Measurements from ENCODE around the gene TAF7.
"Not testable (repeated sequence)": the region's sequence is repeated elsewhere in the genome, so short reads cannot be mapped to it uniquely, and the experiment has no call there.

Gene TAF7, protein sequence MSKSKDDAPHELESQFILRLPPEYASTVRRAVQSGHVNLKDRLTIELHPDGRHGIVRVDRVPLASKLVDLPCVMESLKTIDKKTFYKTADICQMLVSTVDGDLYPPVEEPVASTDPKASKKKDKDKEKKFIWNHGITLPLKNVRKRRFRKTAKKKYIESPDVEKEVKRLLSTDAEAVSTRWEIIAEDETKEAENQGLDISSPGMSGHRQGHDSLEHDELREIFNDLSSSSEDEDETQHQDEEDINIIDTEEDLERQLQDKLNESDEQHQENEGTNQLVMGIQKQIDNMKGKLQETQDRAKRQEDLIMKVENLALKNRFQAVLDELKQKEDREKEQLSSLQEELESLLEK

DNA sequence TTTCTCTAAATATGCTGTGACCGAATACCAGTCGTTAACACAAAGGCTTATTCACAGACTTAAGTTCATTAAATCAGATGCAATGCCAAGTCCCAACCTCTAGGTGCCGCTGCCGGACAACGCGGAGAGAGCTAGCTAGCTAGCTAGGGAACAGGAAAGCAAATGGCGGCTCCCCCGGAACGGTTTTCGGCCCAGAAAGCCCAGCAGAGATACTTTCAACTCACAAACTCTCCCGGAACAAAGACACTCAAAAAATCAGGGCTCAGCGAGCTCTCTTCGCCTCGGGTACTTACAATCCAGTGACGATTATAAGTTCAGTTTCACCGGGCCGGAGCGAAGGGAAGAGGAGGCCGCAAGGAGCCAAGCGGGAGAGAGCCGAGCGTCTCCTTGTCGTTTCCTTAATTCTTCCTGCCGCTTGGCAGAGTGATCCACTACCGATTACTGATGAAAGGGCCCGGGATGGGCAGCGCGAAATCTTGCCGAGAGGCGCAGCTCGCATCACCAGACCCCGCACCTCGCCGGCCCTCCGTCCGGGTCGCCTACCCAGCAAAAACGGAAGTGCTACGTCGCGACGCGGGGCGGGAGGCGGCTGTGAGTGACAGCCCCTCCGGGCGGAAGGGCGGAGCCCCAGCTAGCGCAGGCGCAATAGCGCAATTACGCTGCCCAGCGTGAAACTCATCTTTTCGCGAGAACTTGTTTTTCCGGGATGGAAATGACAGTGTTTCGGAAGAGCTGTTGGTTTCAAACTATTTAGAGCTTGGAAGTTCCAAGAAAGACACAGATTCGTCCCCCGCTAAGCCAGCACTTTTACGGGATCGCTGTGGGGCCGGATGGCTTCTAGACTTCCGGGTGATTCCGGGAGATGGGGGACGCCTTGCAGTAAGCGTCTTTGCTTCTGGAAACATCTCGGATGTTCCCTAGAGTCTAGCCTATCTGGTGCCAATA, at the start of gene TAF7:
TSS of gene TAF7 (minus strand) at position 560 of the 945 bp plus-strand sequence. CDS start 740 bp downstream, outside the sequence.
- DNase-seq, result peak; percentile 88

DNA sequence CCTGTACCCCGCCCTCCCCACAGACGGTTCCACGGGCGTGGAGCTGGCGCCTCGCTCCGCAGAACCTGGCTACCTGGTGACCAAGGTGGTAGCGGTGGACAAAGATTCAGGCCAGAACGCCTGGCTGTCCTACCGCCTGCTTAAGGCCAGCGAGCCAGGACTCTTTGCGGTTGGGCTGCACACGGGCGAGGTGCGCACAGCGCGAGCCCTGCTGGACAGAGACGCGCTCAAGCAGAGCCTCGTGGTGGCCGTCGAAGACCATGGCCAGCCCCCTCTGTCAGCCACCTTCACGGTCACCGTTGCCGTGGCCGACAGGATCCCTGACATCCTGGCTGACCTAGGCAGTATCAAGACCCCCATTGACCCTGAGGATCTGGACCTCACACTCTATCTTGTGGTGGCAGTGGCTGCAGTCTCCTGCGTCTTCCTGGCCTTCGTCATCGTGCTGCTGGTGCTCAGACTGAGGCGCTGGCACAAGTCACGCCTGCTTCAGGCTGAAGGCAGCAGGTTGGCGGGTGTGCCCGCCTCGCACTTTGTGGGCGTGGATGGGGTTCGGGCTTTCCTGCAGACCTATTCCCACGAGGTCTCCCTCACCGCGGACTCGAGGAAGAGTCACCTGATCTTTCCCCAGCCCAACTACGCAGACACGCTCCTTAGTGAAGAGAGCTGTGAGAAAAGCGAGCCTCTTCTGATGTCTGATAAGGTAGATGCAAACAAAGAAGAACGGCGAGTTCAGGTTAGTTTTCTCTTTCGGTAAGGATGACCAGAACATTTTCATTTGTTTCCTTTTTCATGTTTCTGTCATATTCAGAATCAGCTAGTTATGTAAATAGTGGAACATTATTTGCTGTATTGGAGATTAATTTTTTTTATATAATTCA, 45.7 kb upstream of the TAF7 start:
- DNase-seq, result no peak

DNA sequence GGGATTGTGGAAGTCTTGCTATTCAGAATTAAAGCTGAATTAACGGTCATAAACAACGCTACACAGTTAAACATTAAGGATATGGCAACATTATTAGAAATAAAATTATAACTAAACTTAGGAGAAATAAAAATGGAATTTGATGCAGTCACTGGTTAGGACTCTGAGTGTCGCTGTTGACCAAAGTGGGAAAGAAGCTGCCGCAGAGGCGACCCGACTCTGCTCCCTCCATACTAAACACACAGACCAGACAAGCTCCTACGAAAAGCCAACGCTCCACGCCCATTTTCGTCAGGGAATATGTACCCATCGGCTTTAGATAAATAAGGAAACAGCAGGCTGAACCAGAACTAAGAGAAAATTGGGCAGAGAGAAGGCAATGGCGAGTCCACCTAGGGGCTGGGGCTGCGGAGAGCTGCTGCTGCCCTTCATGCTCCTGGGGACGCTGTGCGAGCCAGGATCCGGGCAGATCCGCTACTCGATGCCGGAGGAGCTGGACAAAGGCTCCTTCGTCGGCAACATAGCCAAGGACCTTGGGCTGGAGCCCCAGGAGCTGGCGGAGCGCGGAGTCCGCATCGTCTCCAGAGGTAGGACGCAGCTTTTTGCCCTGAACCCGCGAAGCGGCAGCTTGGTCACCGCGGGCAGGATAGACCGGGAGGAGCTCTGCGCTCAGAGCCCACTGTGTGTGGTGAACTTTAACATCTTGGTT, 43.5 kb upstream of the TAF7 start, which contains the start of gene PCDHGA5:
TSS of gene PCDHGA5 (plus strand) at position 211 of the 709 bp plus-strand sequence. CDS start at position 380, 169 bp downstream.
- no peak for DNase-seq

DNA sequence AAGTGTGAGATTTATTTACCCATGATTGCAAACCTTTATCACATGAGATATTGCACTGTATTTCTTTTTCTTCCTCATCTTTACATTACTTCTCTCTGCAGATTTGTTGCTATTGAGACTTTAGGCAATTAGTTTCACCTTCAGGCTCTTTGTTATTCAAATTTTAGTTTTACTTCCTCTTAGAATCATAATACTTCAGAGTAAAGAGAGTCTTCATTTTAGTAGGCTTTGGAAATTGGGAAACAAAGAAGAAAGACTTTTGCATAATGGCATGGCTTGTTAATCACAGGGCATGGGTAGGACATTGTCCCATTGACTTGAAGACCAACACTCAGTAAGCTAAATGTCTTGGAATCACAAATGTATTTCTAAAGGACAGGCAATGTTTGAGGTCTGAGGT, 42.1 kb upstream of the TAF7 start:
- no peak for DNase-seq

DNA sequence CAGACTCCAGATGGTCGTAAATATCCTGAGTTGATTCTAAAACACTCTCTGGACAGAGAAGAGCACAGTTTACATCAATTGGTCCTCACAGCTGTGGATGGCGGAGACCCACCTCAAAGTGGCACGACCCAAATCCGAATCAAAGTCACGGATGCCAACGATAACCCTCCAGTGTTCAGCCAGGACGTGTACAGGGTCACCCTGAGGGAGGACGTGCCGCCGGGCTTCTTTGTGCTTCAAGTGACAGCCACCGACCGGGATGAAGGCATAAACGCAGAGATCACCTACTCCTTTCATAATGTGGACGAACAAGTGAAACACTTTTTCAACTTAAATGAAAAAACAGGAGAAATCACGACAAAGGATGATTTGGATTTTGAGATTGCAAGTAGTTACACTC, 40.1 kb upstream of the TAF7 start:
- no peak for DNase-seq

DNA sequence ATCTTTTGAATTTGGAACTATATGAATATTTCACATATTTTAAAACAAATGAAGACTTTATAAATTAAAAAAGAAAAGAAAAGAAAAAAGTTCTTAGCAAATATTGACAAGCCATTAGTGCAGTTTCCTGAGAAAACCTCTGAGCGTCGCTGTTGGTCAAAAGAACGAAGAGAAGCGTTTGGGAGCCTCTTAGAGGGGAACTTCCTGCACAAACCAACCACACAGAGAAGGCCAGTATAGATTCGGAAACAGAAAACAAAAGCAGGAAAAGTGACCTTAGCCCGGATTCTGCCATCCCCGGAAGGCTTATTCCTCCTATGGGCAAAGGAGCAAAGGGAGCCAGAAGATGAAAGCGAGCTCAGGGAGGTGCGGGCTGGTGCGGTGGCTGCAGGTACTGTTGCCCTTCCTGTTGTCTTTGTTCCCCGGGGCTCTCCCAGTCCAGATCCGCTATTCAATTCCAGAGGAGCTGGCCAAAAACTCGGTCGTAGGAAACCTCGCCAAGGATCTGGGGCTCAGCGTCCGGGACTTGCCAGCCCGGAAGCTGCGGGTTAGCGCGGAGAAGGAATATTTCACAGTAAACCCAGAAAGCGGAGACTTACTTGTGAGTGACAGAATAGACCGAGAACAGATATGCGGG, 39.3 kb upstream of the TAF7 start, which contains the start of gene PCDHGB2:
TSS of gene PCDHGB2 (plus strand) at position 205 of the 637 bp plus-strand sequence. CDS start at position 347, 142 bp downstream.
- no peak for DNase-seq

DNA sequence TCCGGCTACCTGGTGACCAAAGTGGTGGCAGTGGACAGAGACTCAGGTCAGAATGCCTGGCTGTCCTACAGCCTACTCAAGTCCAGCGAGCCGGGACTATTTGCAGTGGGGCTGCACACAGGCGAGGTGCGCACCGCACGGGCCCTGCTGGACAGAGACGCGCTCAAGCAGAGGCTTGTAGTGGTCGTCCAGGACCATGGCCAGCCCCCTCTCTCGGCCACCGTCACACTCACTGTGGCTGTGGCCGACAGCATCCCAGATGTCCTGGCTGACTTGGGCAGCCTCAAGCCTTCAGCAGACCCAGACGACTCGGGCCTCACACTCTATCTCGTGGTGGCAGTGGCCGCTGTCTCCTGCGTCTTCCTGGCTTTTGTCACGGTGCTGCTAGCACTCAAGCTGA, 36.4 kb upstream of the TAF7 start:
- DNase-seq, result no peak

DNA sequence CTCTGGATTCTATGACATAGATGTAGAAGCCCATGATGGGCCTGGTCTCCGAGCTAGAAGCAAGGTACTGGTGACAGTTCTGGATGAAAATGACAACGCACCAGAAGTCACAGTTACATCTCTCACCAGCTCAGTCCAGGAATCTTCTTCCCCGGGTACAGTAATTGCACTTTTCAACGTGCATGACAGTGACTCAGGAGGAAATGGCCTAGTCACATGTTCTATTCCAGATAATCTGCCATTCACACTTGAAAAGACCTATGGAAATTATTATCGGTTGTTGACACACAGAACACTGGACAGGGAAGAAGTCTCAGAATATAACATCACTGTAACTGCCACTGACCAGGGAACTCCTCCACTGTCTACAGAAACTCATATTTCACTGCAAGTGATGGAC, 35.5 kb upstream of the TAF7 start:
- no peak for DNase-seq

DNA sequence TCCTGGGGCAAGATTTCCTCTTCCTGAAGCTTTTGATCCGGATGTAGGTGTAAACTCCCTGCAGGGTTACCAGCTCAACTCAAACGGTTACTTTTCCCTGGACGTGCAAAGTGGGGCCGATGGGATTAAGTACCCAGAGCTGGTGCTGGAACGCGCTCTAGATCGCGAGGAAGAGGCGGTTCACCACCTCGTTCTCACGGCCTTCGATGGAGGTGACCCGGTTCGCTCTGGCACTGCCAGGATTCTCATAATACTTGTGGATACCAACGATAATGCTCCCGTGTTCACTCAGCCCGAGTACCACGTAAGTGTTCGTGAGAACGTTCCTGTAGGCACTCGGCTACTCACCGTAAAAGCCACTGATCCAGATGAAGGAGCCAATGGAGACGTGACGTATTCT, 35.1 kb upstream of the TAF7 start:
- no peak for DNase-seq

DNA sequence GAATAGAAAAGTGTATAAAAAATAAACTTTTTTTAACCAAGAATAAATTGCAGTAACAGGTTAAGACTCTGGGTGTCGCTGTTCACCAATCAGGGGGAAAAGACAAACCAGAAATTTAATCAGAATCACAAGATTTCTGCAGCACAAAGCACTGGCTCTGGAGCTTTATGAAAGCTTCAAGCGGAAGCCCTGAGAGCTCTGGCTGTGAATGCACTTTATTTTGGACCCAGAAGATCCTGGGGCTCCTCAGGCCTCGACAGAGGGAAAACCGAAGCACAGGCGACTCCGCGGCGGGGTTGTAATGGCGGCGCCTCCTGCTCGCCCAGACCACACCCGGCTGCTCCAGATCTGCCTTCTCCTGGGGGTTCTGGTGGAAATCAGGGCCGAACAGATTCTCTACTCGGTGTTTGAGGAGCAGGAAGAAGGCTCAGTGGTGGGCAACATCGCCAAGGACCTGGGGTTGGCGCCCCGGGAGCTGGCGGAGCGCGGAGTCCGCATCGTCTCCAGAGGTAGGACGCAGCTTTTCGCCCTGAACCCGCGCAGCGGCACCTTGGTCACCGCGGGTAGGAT, 34.4 kb upstream of the TAF7 start, which contains the start of gene PCDHGA4:
TSS of gene PCDHGA4 (plus strand) at position 122 of the 570 bp plus-strand sequence. CDS start at position 209, 87 bp downstream.
- no peak for DNase-seq

DNA sequence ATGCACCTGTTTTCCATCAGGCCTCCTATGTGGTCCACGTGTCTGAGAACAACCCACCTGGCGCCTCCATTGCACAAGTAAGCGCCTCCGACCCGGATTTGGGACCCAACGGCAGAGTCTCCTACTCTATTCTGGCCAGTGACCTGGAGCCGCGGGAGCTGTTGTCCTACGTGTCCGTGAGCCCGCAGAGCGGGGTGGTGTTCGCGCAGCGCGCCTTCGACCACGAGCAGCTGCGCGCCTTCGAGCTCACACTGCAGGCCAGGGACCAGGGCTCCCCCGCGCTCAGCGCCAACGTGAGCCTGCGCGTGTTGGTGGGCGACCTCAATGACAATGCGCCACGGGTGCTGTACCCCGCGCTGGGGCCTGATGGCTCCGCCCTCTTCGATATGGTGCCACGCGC, 31.0 kb upstream of the TAF7 start:
- no peak for DNase-seq

DNA sequence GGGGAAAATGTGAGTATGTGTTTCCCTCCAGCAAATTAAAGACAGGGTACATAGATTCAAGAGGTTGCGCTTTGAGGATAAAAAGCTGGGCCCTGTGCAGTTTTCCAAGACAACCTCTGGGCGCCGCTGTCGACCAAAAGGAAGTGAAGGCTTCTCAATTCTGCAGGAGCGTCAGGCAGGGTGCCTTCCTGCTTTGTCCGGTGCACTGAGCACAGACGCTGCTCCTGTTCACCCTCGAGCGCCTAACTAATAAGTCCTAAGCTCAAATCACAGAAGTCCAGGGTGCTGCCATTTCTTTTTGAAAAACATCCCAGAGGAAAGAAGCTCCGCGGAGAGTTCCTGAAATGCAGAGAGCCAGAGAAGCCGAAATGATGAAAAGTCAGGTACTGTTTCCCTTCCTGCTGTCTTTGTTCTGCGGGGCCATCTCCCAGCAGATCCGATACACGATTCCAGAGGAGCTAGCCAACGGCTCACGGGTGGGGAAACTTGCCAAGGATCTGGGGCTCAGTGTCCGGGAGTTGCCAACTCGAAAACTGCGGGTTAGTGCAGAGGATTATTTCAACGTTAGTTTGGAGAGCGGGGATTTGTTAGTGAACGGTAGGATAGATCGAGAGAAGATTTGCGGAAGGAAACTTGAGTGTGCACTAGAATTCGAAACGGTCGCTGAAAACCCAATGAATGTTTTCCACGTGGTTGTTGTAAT, 29.5 kb upstream of the TAF7 start, which contains the start of gene PCDHGB1:
TSS of gene PCDHGB1 (plus strand) at position 183 of the 703 bp plus-strand sequence. CDS start at position 345, 162 bp downstream.
- DNase-seq, result peak; percentile 14

DNA sequence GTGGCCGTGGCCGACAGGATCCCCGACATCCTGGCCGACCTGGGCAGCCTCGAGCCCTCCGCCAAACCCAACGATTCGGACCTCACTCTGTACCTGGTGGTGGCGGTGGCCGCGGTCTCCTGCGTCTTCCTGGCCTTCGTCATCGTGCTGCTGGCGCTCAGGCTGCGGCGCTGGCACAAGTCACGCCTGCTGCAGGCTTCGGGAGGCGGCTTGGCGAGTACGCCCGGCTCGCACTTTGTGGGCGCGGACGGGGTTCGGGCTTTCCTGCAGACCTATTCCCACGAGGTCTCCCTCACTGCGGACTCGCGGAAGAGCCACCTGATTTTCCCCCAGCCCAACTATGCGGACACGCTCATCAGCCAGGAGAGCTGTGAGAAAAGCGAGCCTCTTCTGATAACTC, 25.4 kb upstream of the TAF7 start:
- not testable (repeated sequence) for DNase-seq

DNA sequence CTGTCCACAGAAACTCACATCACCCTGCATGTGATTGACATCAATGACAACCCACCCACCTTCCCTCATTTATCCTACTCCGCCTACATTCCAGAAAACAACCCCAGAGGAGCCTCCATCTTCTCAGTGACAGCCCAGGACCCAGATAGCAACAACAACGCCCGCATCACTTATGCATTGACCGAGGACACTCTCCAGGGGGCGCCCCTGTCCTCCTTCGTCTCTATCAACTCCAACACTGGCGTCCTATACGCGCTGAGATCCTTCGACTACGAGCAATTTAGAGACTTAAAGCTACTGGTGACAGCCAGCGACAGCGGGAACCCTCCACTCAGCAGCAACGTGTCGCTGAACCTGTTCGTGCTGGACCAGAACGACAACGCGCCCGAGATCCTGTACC, 24.7 kb upstream of the TAF7 start:
- DNase-seq, result no peak

DNA sequence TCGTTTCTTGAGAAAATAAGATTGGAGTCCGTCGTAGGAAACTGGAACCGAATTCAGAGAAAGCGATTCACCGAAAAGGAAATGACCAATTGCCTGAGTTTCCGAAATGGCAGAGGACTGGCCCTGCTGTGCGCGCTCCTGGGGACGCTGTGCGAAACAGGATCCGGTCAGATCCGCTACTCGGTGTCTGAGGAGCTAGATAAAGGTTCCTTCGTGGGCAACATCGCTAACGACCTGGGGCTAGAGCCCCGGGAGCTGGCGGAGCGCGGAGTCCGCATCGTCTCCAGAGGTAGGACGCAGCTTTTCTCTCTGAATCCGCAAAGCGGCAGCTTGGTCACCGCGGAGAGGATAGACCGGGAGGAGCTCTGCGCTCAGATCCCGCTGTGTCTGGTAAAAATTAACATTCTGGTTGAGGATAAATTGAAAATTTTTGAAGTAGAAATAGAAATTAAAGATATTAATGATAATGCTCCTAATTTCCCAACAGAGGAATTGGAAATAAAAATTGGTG, 23.4 kb upstream of the TAF7 start:
- no peak for DNase-seq

DNA sequence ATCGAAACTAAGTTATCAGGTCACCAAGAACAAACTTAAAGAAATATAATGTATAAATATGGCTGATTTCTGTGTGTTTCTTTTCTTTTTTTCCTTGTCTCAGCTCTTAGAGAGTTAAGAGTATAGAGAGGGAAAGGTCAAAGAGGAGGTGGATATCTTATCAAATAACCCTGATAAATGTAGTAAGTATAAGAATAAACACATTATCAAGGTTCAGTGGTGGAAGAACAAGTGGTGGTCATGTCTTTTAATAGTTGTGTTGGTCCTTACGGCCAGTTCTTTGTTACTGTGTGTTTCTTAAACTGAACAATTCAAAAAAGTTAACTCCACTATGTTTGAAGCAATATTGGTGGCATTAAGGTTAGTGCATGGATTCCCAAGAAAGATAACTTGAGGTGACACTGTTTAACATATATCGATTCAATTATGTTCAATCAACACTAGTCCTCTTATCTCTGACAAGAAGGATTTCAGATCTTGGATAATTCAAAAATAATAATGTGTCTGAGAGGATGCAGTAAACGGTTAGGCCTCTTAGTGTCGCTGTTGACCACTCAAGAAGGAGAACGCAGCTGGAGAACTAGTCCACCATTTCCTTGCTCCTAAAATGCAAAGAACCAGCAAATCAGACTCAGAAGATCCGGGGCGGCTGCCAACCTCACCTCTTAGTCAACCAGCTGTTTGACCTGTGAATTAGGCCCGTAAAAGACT, 22.8 kb upstream of the TAF7 start, which contains the start of gene PCDHGA3:
TSS of gene PCDHGA3 (plus strand) at position 588 of the 711 bp plus-strand sequence. CDS start 205 bp downstream, outside the sequence.
- DNase-seq, result no peak

DNA sequence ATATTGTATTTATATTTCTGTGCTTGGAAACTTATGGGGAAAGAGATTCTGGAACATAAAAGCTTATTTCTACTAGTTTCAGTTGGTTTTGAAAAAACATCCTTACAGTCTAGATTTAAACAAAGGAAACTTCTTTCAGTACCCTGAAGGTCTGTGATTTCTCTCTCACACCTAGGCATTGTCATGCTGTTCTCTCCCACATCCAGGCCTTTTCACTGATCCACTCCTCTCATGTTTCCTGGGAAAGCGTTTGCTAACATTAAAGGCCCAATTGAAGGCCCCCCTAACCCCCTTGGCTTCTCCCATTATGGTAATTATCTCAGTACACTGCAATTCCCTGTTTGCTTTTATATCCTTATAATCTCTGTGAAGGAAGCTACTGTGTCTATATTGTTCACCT, 22.2 kb upstream of the TAF7 start:
- no peak for DNase-seq

DNA sequence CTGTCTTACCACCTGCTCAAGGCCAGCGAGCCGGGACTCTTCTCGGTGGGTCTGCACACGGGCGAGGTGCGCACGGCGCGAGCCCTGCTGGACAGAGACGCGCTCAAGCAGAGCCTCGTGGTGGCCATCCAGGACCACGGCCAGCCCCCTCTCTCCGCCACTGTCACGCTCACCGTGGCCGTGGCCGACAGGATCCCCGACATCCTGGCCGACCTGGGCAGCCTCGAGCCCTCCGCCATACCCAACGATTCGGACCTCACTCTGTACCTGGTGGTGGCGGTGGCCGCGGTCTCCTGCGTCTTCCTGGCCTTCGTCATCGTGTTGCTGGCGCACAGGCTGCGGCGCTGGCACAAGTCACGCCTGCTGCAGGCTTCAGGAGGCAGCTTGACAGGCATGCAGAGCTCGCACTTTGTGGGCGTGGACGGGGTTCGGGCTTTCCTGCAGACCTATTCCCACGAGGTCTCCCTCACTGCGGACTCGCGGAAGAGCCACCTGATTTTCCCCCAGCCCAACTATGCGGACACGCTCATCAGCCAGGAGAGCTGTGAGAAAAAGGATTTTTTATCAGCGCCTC, 20.3 kb upstream of the TAF7 start:
- not testable (repeated sequence) for DNase-seq

Data from stimulated activated naive CD4-positive, alpha-beta T cell treated with Interleukin-2 at 50 U/mL for 16 hours (primary cell).